Medulla oblongata (tissue), 1 donor: Measurements from ENCODE around the gene PEX14.

Experiments used
- DNase-seq: peaks from one replicate; pipeline ENCODE4 v3.0.0-alpha.2; 2015; ENCODE audit errors: extremely low spot score

PEX14 gene

GRCh38 chr1:10679496-10680220, 204.9 kb downstream of the PEX14 start:
- no peak for DNase-seq
